HepG2 (cell line): Measurements from ENCODE around the gene MGST2. TPM values are rescaled to one million over a fixed set of nuclear protein-coding genes. Genes with fewer than 3 reads are reported as not detected.
A peak's percentile ranks its signal among the peaks of the same experiment; 100 is the strongest.

Source experiments
- ATAC-seq: fragments of 200-7000 bp; cut with Tn5 transposase; 3 replicates; pipeline ENCODE4 v1.9.1; 2020; ENCODE audit warnings: mild to moderate bottlenecking, moderate library complexity
- BruUV-seq: library from RNA; stranded (reverse); fragments of 400-500 nt; replicated peaks from 2 replicates; lab custom pipeline; 2021; lab: Mats Ljungman, UMichigan
- CTCF ChIA-PET: fragments of 300-600 bp; formaldehyde crosslinking; extraction: SDS; loops from one replicate; lab custom pipeline; 2021; ENCODE audit warnings: low total read pairs, inconsistent platforms, low intra/inter-chr PET ratio; lab: Yijun Ruan, JAX
- POLR2A ChIA-PET: fragments of 350-600 bp; sonication (Branson Sonifier 250); formaldehyde crosslinking; loops from one replicate; lab custom pipeline; 2020; ENCODE audit warnings: antibody characterized with exemption, inconsistent platforms; lab: Yijun Ruan, JAX
- DNase-seq: peaks from one replicate; pipeline ENCODE4 v3.0.0-alpha.2; 2015; ENCODE audit warnings: low spot score
- FAIRE-seq: peaks from 3 replicates; lab custom pipeline; 2011; peaks lifted over from hg19 to GRCh38; lab: Jason Lieb, UNC
- H2AFZ ChIP-seq: one replicate; pipeline ENCODE4 v1.6.1; 2011; ENCODE audit warnings: low read length, inconsistent platforms
- H3K27ac ChIP-seq: fragments of 300-600 bp; 3 replicates; pipeline ENCODE4 v1.8.0; 2011; ENCODE audit warnings: mixed run types, mild to moderate bottlenecking, mixed read lengths, low read length, inconsistent platforms; ENCODE audit not compliant: insufficient read depth; ENCODE audit errors: extremely low read length
- H3K27me3 ChIP-seq, 2 experiments: fragments of 200-600 bp in 1 of 2; 2 replicates in 1 of 2; 3 replicates in 1 of 2; pipeline versions ENCODE4 v1.6.0 to v1.8.0; 2011; ENCODE audit warnings: low read length in 2 of 2, mild to moderate bottlenecking in 2 of 2, moderate library complexity in 2 of 2, inconsistent platforms in 1 of 2; ENCODE audit not compliant: insufficient read depth in 2 of 2, control insufficient read depth in 1 of 2
- H3K36me3 ChIP-seq, 2 experiments: fragments of 200-600 bp in 1 of 2; replicated peaks in 1 of 2; 2 replicates in 1 of 2; 3 replicates in 1 of 2; pipeline versions ENCODE4 v1.5.1 to v1.8.0; 2011; ENCODE audit warnings: low read length in 2 of 2, inconsistent platforms in 1 of 2; ENCODE audit not compliant: insufficient read depth in 2 of 2, control insufficient read depth in 1 of 2
- H3K4me1 ChIP-seq: 2 replicates; pipeline ENCODE4 v1.5.1; 2012; ENCODE audit warnings: low read length, inconsistent platforms; ENCODE audit not compliant: insufficient read depth
- H3K4me2 ChIP-seq: 2 replicates; pipeline ENCODE4 v1.6.0; 2011; ENCODE audit warnings: low read depth, low read length, inconsistent platforms
- H3K4me3 ChIP-seq, 3 experiments: fragments of 200-600 bp in 1 of 3; sonication (generic), shearing (Covaris generic) in 1 of 3; replicated peaks in 1 of 3; 2 replicates each; pipeline ENCODE4 v1.5.1; 2011 to 2016; ENCODE audit warnings: low read length in 3 of 3, inconsistent platforms in 2 of 3, low read depth in 2 of 3, mild to moderate bottlenecking in 2 of 3, control low read depth in 1 of 3, mixed read lengths in 1 of 3; ENCODE audit not compliant: insufficient read depth in 1 of 3
- H3K79me2 ChIP-seq: one replicate; pipeline ENCODE4 v1.6.1; 2011; ENCODE audit warnings: low read length, inconsistent platforms; ENCODE audit not compliant: insufficient read depth
- H3K9ac ChIP-seq: 2 replicates; pipeline ENCODE4 v1.6.0; 2011; ENCODE audit warnings: mild to moderate bottlenecking, low read depth, low read length, inconsistent platforms; ENCODE audit not compliant: insufficient read depth
- H3K9me3 ChIP-seq: 2 replicates; pipeline ENCODE4 v1.5.1; 2012; ENCODE audit warnings: mild to moderate bottlenecking, low read length
- H4K20me1 ChIP-seq: 2 replicates; pipeline ENCODE4 v1.6.0; 2011; ENCODE audit warnings: inconsistent platforms, mild to moderate bottlenecking, low read length, moderate library complexity; ENCODE audit not compliant: insufficient read depth
- HNRNPUL1 ChIP-seq: fragments of 200-400 bp; formaldehyde crosslinking; IDR thresholded peaks from 2 replicates; pipeline ENCODE4 v1.6.1; 2017; ENCODE audit warnings: low read depth, mild to moderate bottlenecking, low read length, moderate library complexity
- JARID2 ChIP-seq: sonication (generic); formaldehyde crosslinking; IDR thresholded peaks from 2 replicates; pipeline ENCODE4 v1.8.1; 2023; ENCODE audit warnings: missing genetic modification reagents, inconsistent platforms; ENCODE audit not compliant: insufficient replicate concordance
- POLR2G ChIP-seq: fragments of 200-400 bp; formaldehyde crosslinking; IDR thresholded peaks from 2 replicates; pipeline ENCODE4 v1.6.1; 2018; ENCODE audit warnings: mild to moderate bottlenecking, low read depth, low read length, moderate library complexity
- ZFP90 ChIP-seq: sonication (generic); formaldehyde crosslinking; IDR thresholded peaks from 2 replicates; pipeline ENCODE4 v1.8.0; 2022; ENCODE audit warnings: missing genetic modification reagents, mild to moderate bottlenecking, inconsistent platforms, borderline replicate concordance
- ZNF124 ChIP-seq: sonication (generic); formaldehyde crosslinking; IDR thresholded peaks from 2 replicates; pipeline ENCODE4 v1.4.0; 2020; ENCODE audit warnings: missing genetic modification reagents
- ZNF343 ChIP-seq: sonication (generic); formaldehyde crosslinking; IDR thresholded peaks from 2 replicates; pipeline ENCODE4 v1.4.0; 2020; ENCODE audit warnings: mild to moderate bottlenecking, missing genetic modification reagents
- ZNF501 ChIP-seq: sonication (generic); formaldehyde crosslinking; IDR thresholded peaks from 2 replicates; pipeline ENCODE4 v1.5.1; 2020; ENCODE audit warnings: mild to moderate bottlenecking, moderate library complexity, missing genetic modification reagents
- ZNF530 ChIP-seq: sonication (generic); formaldehyde crosslinking; IDR thresholded peaks from 2 replicates; pipeline ENCODE4 v1.5.0; 2020; ENCODE audit warnings: low read depth, mild to moderate bottlenecking, missing genetic modification reagents
- ZNF567 ChIP-seq: sonication (generic); formaldehyde crosslinking; IDR thresholded peaks from 2 replicates; pipeline ENCODE4 v1.8.1; 2023; ENCODE audit warnings: mild to moderate bottlenecking, missing genetic modification reagents, borderline replicate concordance
- ZNF768 ChIP-seq: sonication (generic); formaldehyde crosslinking; IDR thresholded peaks from 2 replicates; pipeline ENCODE4 v1.4.0; 2020; ENCODE audit warnings: missing genetic modification reagents
- WGBS: methylation state at CpG from one replicate; pipeline ENCODE4 v1.1.6; 2017; ENCODE audit warnings: low lambda C conversion rate; 5-methylcytosine and 5-hydroxymethylcytosine counted together
- in situ Hi-C: cut with HindIII; loops from 2 replicates; pipeline ENCODE4 v1.10.0; 2017; ENCODE audit warnings: low pct_unique_long_range_greater_than_20kb; ENCODE audit not compliant: extremely low pct_ligation_motif_present
- intact Hi-C: fragments of 100-400 bp; cut with micrococcal nuclease; formaldehyde crosslinking; loops from one replicate; pipeline ENCODE4 v1.10.0; 2022; ENCODE audit not compliant: unreplicated experiment
- polyA plus RNA-seq, 8 experiments: library from polyadenylated mRNA; depleted of rRNA in 3 of 8; stranded (reverse) in 7 of 8; unstranded in 1 of 8; fragments of >200 nt; fragmentation: Illumina TruSeq in 4 of 8; extraction: Trizol in 4 of 8; gene quantifications; 2 replicates each; pipeline versions ENCODE4 v1.2.1 to v1.2.3, GENCODE V29; 2011 to 2016; ENCODE audit warnings: low read depth in 4 of 8, missing spikeins in 1 of 8, mixed read lengths in 1 of 8; ENCODE audit not compliant: insufficient read depth in 1 of 8
- total RNA-seq, 5 experiments: library from RNA; depleted of rRNA; stranded (reverse); fragments of >200 nt; fragmentation: Illumina TruSeq; extraction: Trizol; gene quantifications; 2 replicates each; pipeline ENCODE4 v1.2.3, GENCODE V29; 2016; ENCODE audit warnings: low read depth in 1 of 5
- TF ChIP-seq, protein P1 (sequence below): sonication (generic); formaldehyde crosslinking; IDR thresholded peaks from 2 replicates; pipeline ENCODE4 v1.5.0; 2020; ENCODE audit warnings: mild to moderate bottlenecking, missing genetic modification reagents, moderate library complexity
- TF ChIP-seq, protein P2 (sequence below): sonication (generic); formaldehyde crosslinking; IDR thresholded peaks from 2 replicates; pipeline ENCODE4 v1.5.0; 2020; ENCODE audit warnings: missing genetic modification reagents
- TF ChIP-seq, protein P3 (sequence below): sonication (generic); formaldehyde crosslinking; IDR thresholded peaks from 2 replicates; pipeline ENCODE4 v1.8.1; 2023; ENCODE audit warnings: mild to moderate bottlenecking, missing genetic modification reagents
- TF ChIP-seq, protein P4 (sequence below): sonication (generic); formaldehyde crosslinking; IDR thresholded peaks from 2 replicates; pipeline ENCODE4 v1.5.0; 2020; ENCODE audit warnings: mild to moderate bottlenecking, missing genetic modification reagents
- TF ChIP-seq, protein P5 (sequence below): sonication (generic); formaldehyde crosslinking; IDR thresholded peaks from 2 replicates; pipeline ENCODE4 v1.8.1; 2023; ENCODE audit warnings: mild to moderate bottlenecking, missing genetic modification reagents, borderline replicate concordance
- TF ChIP-seq, protein P6 (sequence below): sonication (generic); formaldehyde crosslinking; IDR thresholded peaks from 2 replicates; pipeline ENCODE4 v1.4.0; 2020; ENCODE audit warnings: missing genetic modification reagents

The MGST2 gene
- total and polyA plus RNA-seq, 2 of the 13 experiments (the other 11 are each of a cell fraction or from before 2014, with no cell fraction given), result 205 to 416 TPM

DNA sequence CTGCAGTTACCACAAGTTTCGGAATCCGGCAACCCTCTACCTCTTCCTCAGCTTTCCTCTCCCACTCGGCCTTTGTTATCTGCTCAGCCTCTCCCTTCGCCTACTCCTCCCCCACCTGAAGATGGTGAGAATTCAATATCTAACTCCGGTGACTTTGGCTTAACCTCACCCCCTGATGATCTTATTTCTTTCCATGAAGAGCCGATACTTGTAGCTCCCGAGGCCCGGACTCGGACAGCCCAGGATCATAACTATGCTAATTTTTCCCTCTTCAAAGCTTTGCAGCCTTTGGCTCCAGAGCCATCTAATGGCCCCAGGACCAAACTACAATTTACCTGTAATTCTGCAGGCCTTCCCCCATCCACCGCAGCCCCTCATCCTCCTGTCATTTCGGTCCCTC is 32.0 kb upstream of the MGST2 start:
- no peak overlapping the region for H3K27ac ChIP-seq
- no TSS peak for BruUV-seq
- no peaks in the 10 kb centered on the region for H3K27me3 ChIP-seq
- no peak for FAIRE-seq
- in situ Hi-C loops, result no loop called here
- H3K4me1 ChIP-seq, result peaks cover 41% of the 10 kb centered on the region
- no peaks in the 10 kb centered on the region for H3K79me2 ChIP-seq
- H4K20me1 ChIP-seq, result no peaks in the 10 kb centered on the region
- peak; percentile 93 for ATAC-seq
- DNase-seq, result peak; percentile 38
- intact Hi-C loops, result loop anchor here (1.0 kb wide), 2 partner anchors 14 to 30 kb away; no protein-coding TSS in a partner anchor
- WGBS, result 21% methylated on average over 11 of the region's 11 CpGs
- H3K36me3 ChIP-seq, result no peaks in the 10 kb centered on the region
- peak overlapping the region; percentile 67 for H3K4me2 ChIP-seq
- no peak overlapping the region for H3K9ac ChIP-seq
- POLR2A ChIA-PET, result no interaction called here
- CTCF ChIA-PET, result interaction anchor here (1.1 to 2.0 kb wide), 3 partner anchors 14 to 30 kb away, joined by 3 to 13 read pairs (median 10); no protein-coding TSS in a partner anchor
- no peak overlapping the region for H2AFZ ChIP-seq
- H3K4me3 ChIP-seq, result peak overlapping the region in 2 of 3 experiments; percentile 11 to 31; a peak in 3 of 6 replicates
- peaks cover 5% of the 10 kb centered on the region; the same call in 1 of the 2 replicates for H3K9me3 ChIP-seq
- TF ChIP-seq, protein P1, sequence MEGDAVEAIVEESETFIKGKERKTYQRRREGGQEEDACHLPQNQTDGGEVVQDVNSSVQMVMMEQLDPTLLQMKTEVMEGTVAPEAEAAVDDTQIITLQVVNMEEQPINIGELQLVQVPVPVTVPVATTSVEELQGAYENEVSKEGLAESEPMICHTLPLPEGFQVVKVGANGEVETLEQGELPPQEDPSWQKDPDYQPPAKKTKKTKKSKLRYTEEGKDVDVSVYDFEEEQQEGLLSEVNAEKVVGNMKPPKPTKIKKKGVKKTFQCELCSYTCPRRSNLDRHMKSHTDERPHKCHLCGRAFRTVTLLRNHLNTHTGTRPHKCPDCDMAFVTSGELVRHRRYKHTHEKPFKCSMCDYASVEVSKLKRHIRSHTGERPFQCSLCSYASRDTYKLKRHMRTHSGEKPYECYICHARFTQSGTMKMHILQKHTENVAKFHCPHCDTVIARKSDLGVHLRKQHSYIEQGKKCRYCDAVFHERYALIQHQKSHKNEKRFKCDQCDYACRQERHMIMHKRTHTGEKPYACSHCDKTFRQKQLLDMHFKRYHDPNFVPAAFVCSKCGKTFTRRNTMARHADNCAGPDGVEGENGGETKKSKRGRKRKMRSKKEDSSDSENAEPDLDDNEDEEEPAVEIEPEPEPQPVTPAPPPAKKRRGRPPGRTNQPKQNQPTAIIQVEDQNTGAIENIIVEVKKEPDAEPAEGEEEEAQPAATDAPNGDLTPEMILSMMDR, result peak; percentile 77
- TF ChIP-seq ZNF530 (no peak), ZNF124 (CRISPR knock-in tag) (no peak), ZFP90 (CRISPR knock-in tag) (no peak), ZNF501 (CRISPR knock-in tag) (0 out of 2 replicates have a peak, but pooled peaks have one; percentile 29), HNRNPUL1 (no peak), JARID2 (CRISPR knock-in tag) (no peak), ZNF567 (CRISPR knock-in tag) (no peak), ZNF768 (CRISPR knock-in tag) (no peak), POLR2G (no peak), ZNF343 (CRISPR knock-in tag) (no peak)
- TF ChIP-seq, protein P2, sequence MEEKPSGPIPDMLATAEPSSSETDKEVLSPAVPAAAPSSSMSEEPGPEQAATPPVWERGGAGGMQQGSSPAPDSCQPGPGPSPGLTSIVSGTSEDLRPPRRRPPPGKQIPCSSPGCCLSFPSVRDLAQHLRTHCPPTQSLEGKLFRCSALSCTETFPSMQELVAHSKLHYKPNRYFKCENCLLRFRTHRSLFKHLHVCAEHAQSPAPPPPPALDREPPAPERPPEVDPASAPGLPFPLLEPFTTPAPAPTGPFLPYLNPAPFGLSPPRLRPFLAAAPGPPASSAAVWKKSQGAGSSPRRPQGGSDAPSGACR, result no peak
- TF ChIP-seq, protein P3, sequence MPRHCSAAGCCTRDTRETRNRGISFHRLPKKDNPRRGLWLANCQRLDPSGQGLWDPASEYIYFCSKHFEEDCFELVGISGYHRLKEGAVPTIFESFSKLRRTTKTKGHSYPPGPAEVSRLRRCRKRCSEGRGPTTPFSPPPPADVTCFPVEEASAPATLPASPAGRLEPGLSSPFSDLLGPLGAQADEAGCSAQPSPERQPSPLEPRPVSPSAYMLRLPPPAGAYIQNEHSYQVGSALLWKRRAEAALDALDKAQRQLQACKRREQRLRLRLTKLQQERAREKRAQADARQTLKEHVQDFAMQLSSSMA (CRISPR knock-in tag), result no peak
- TF ChIP-seq, protein P4, sequence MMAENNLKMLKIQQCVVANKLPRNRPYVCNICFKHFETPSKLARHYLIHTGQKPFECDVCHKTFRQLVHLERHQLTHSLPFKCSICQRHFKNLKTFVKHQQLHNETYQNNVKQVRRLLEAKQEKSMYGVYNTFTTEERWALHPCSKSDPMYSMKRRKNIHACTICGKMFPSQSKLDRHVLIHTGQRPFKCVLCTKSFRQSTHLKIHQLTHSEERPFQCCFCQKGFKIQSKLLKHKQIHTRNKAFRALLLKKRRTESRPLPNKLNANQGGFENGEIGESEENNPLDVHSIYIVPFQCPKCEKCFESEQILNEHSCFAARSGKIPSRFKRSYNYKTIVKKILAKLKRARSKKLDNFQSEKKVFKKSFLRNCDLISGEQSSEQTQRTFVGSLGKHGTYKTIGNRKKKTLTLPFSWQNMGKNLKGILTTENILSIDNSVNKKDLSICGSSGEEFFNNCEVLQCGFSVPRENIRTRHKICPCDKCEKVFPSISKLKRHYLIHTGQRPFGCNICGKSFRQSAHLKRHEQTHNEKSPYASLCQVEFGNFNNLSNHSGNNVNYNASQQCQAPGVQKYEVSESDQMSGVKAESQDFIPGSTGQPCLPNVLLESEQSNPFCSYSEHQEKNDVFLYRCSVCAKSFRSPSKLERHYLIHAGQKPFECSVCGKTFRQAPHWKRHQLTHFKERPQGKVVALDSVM, result no peak
- TF ChIP-seq, protein P5, sequence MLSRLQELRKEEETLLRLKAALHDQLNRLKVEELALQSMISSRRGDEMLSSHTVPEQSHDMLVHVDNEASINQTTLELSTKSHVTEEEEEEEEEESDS, result no peak
- TF ChIP-seq, protein P6, sequence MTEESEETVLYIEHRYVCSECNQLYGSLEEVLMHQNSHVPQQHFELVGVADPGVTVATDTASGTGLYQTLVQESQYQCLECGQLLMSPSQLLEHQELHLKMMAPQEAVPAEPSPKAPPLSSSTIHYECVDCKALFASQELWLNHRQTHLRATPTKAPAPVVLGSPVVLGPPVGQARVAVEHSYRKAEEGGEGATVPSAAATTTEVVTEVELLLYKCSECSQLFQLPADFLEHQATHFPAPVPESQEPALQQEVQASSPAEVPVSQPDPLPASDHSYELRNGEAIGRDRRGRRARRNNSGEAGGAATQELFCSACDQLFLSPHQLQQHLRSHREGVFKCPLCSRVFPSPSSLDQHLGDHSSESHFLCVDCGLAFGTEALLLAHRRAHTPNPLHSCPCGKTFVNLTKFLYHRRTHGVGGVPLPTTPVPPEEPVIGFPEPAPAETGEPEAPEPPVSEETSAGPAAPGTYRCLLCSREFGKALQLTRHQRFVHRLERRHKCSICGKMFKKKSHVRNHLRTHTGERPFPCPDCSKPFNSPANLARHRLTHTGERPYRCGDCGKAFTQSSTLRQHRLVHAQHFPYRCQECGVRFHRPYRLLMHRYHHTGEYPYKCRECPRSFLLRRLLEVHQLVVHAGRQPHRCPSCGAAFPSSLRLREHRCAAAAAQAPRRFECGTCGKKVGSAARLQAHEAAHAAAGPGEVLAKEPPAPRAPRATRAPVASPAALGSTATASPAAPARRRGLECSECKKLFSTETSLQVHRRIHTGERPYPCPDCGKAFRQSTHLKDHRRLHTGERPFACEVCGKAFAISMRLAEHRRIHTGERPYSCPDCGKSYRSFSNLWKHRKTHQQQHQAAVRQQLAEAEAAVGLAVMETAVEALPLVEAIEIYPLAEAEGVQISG, result no peak
